Suprapubic skin (tissue), 3 donors: ENCODE results near the gene HOXB7.
A peak's percentile ranks its signal among the peaks of the same experiment; 100 is the strongest.

Experiments
- CTCF ChIP-seq, 2 donors: fragments of 200-600 bp in 1 of 2; fragments of 450-650 bp in 1 of 2; sonication (generic) in 1 of 2; IDR thresholded peaks; one replicate each; pipeline ENCODE4 v1.5.1; 2016 to 2019; ENCODE audit warnings: antibody characterized with exemption in 2 of 2, mild to moderate bottlenecking in 1 of 2, moderate library complexity in 1 of 2
- POLR2AphosphoS5 ChIP-seq, 3 donors: sonication (generic); formaldehyde crosslinking; IDR thresholded peaks; one replicate each; pipeline ENCODE4 v1.6.1; 2017; ENCODE audit warnings: antibody characterized with exemption in 3 of 3

GRCh38 chr17:48561884-48562810 lies 48.7 kb downstream of the HOXB7 start:
- peak in 1 of 2 donors; percentile 18 for TF ChIP-seq CTCF (IDR thresholded peaks at IDR 0.05)
- no peak for TF ChIP-seq POLR2AphosphoS5 (IDR thresholded peaks at IDR 0.05)
